HCT116 (cell line): ENCODE results near the gene CXCR5. TPM values are rescaled to one million over a fixed set of nuclear protein-coding genes. Genes with fewer than 3 reads are reported as not detected.
A peak's percentile ranks its signal among the peaks of the same experiment; 100 is the strongest.

Source experiments
- ATAC-seq: fragments of 200-7000 bp; cut with Tn5 transposase; 2 replicates; pipeline ENCODE4 v1.9.1; 2020; ENCODE audit warnings: mild to moderate bottlenecking, moderate library complexity
- BruUV-seq: library from RNA; stranded (reverse); fragments of 400-500 nt; replicated peaks from 2 replicates; lab custom pipeline; 2021; lab: Mats Ljungman, UMichigan
- CTCF ChIA-PET: fragments of 300-600 bp; sonication (Branson Sonifier 250); formaldehyde crosslinking; loops from one replicate; lab custom pipeline; 2021; ENCODE audit warnings: antibody characterized with exemption; lab: Charles Lee
- POLR2A ChIA-PET: fragments of 300-600, 350-600 bp; sonication (Branson Sonifier 250); formaldehyde crosslinking; loops from one replicate; lab custom pipeline; 2021; ENCODE audit warnings: antibody characterized with exemption; lab: Charles Lee
- RAD21 ChIA-PET, 2 experiments: fragments of 300-600 bp; sonication (Branson Sonifier 250); formaldehyde crosslinking; loops; one replicate each; lab custom pipeline; 2023; ENCODE audit warnings: low total read pairs in 2 of 2; ENCODE audit not compliant: uncharacterized antibody in 2 of 2, unreplicated experiment in 2 of 2, low non-redundant PET in 1 of 2; lab: Charles Lee
- DNase-seq: peaks from one replicate; pipeline ENCODE4 v3.0.0-alpha.2; 2010; ENCODE audit warnings: low read depth, low spot score
- H2AFZ ChIP-seq: fragments of 200-600 bp; shearing (Covaris generic), sonication (generic); 2 replicates; pipeline ENCODE4 v1.6.1; 2017; ENCODE audit warnings: low read depth, mixed run types, mixed read lengths, antibody characterized with exemption, low read length; ENCODE audit not compliant: poor library complexity, severe bottlenecking
- H3K27ac ChIP-seq: 2 replicates; pipeline ENCODE4 v1.5.1; 2012; ENCODE audit warnings: low read depth, low read length
- H3K27me3 ChIP-seq: fragments of 200-600 bp; sonication (generic); 2 replicates; pipeline ENCODE4 v1.6.1; 2016; ENCODE audit warnings: mixed run types, low read length, mixed read lengths; ENCODE audit not compliant: insufficient read depth
- H3K36me3 ChIP-seq, 2 experiments: fragments of 200-500 bp in 1 of 2; fragments of 200-600 bp in 1 of 2; sonication (Bioruptor generic) in 1 of 2; sonication (generic) in 1 of 2; 2 replicates each; pipeline versions ENCODE4 v1.5.1 to v1.6.1; 2014 to 2016; ENCODE audit warnings: low read length in 2 of 2, inconsistent platforms in 1 of 2, mixed read lengths in 1 of 2, mixed run types in 1 of 2; ENCODE audit not compliant: insufficient read depth in 2 of 2, control insufficient read depth in 1 of 2
- H3K4me1 ChIP-seq, 2 experiments: fragments of 200-600 bp in 1 of 2; sonication (generic) in 1 of 2; 2 replicates each; pipeline versions ENCODE4 v1.5.1 to v1.6.1; 2012 to 2017; ENCODE audit warnings: low read length in 2 of 2, inconsistent platforms in 1 of 2, mild to moderate bottlenecking in 1 of 2, mixed read lengths in 1 of 2, mixed run types in 1 of 2, moderate library complexity in 1 of 2; ENCODE audit not compliant: insufficient read depth in 2 of 2, control insufficient read depth in 1 of 2
- H3K4me2 ChIP-seq: fragments of 200-600 bp; sonication (generic); 2 replicates; pipeline ENCODE4 v1.6.1; 2017; ENCODE audit warnings: mixed run types, low read length, mixed read lengths
- H3K4me3 ChIP-seq, 2 experiments: fragments of 200-600 bp in 1 of 2; sonication (generic) in 1 of 2; replicated peaks in 1 of 2; 2 replicates each; pipeline ENCODE4 v1.5.1; 2011 to 2016; ENCODE audit warnings: low read length in 2 of 2, control low read depth in 1 of 2, low read depth in 1 of 2, mild to moderate bottlenecking in 1 of 2, mixed read lengths in 1 of 2, mixed run types in 1 of 2
- H3K79me2 ChIP-seq: fragments of 200-600 bp; sonication (generic); 2 replicates; pipeline ENCODE4 v1.6.1; 2017; ENCODE audit warnings: mild to moderate bottlenecking, mixed run types, low read length, moderate library complexity, mixed read lengths; ENCODE audit not compliant: insufficient read depth
- H3K9ac ChIP-seq: fragments of 200-600 bp; sonication (generic); 2 replicates; pipeline ENCODE4 v1.6.1; 2016; ENCODE audit warnings: low read length, mixed read lengths
- H3K9me2 ChIP-seq: fragments of 200-600 bp; sonication (generic), shearing (Covaris generic); 2 replicates; pipeline ENCODE4 v1.6.1; 2017; ENCODE audit warnings: mixed run types, mild to moderate bottlenecking, moderate library complexity; ENCODE audit not compliant: insufficient read depth
- H3K9me3 ChIP-seq, 2 experiments: fragments of 200-500 bp in 1 of 2; fragments of 200-600 bp in 1 of 2; sonication (Bioruptor generic) in 1 of 2; sonication (generic) in 1 of 2; 2 replicates each; pipeline ENCODE4 v1.6.1; 2014 to 2017; ENCODE audit warnings: low read length in 2 of 2, mixed read lengths in 2 of 2, inconsistent platforms in 1 of 2, low read depth in 1 of 2, mild to moderate bottlenecking in 1 of 2, mixed run types in 1 of 2, moderate library complexity in 1 of 2; ENCODE audit not compliant: control insufficient read depth in 1 of 2, insufficient read depth in 1 of 2
- H4K20me1 ChIP-seq: fragments of 200-600 bp; sonication (generic), shearing (Covaris generic); 2 replicates; pipeline ENCODE4 v1.6.1; 2017; ENCODE audit warnings: mixed run types, mild to moderate bottlenecking, moderate library complexity; ENCODE audit not compliant: insufficient read depth
- EGR1 ChIP-seq: IDR thresholded peaks from 2 replicates; pipeline ENCODE4 v1.6.1; 2012; ENCODE audit warnings: low read depth
- FOSL1 ChIP-seq: IDR thresholded peaks from 2 replicates; pipeline ENCODE4 v1.6.1; 2012; ENCODE audit warnings: low read depth
- POLR2AphosphoS5 ChIP-seq: IDR thresholded peaks from 2 replicates; pipeline ENCODE4 v1.6.1; 2011; ENCODE audit warnings: mild to moderate bottlenecking, low read depth, low read length, moderate library complexity
- SRF ChIP-seq: IDR thresholded peaks from 2 replicates; pipeline ENCODE4 v1.6.1; 2012; ENCODE audit warnings: low read depth
- ZFX ChIP-seq: fragments of 450-650 bp; IDR thresholded peaks from 2 replicates; pipeline ENCODE4 v1.6.1; 2017
- ZNF274 ChIP-seq: fragments of 200-500 bp; sonication (Bioruptor generic); IDR thresholded peaks from 2 replicates; pipeline ENCODE4 v1.6.1; 2014; ENCODE audit warnings: mild to moderate bottlenecking, low read depth, low read length, inconsistent platforms
- intact Hi-C: fragments of 100-400 bp; cut with micrococcal nuclease; formaldehyde crosslinking; loops from 2 replicates; pipeline ENCODE4 v1.10.0; 2022
- total RNA-seq: library from RNA; stranded (reverse); gene quantifications from one replicate; pipeline ENCODE4 v1.2.1, GENCODE V29; 2021; ENCODE audit not compliant: unreplicated experiment

The CXCR5 gene
- total RNA-seq, 1 experiment from 2014 or later, result not detected

- Histone ChIP-seq H3K4me1 (peaks cover 76 to 88% of the 10 kb centered on the region in 2 experiments), H3K9me2 (no peaks in the 10 kb centered on the region), H3K27me3 (no peaks in the 10 kb centered on the region), H3K36me3 (no peaks in the 10 kb centered on the region; a peak in 1 of 4 replicates), H3K79me2 (peaks cover 83% of the 10 kb centered on the region), H3K9ac (peak overlapping the region; percentile 95), H3K4me2 (peak overlapping the region; percentile 100), H3K27ac (peak overlapping the region; percentile 100), H2AFZ (no peak overlapping the region), H4K20me1 (no peaks in the 10 kb centered on the region), H3K4me3 (peak overlapping the region; percentile 96), H3K9me3 (no peaks in the 10 kb centered on the region)
- ChIA-PET POLR2A (interaction anchor here (0.6 kb wide), 1 partner anchor 14 kb away, joined by 6 read pairs; no protein-coding TSS in a partner anchor), RAD21 (interaction anchor here (0.7 to 1.9 kb wide), 4 partner anchors 10 to 14 kb away, joined by 3 to 7 read pairs (median 5); no protein-coding TSS in a partner anchor), CTCF (interaction anchor here (0.9 to 1.6 kb wide), 2 partner anchors 8 to 10 kb away, joined by 5 to 6 read pairs; no protein-coding TSS in a partner anchor)
- ATAC-seq, result no peak
- TF ChIP-seq FOSL1, result no peak
- no peak for TF ChIP-seq SRF
- peak; percentile 36; the same call in 1 of the 2 replicates for TF ChIP-seq ZFX
- TF ChIP-seq EGR1, result no peak
- no peak for TF ChIP-seq ZNF274
- TF ChIP-seq POLR2AphosphoS5, result peak; percentile 41; the same call in 1 of the 2 replicates
- DNase-seq, result no peak
- BruUV-seq, result no TSS peak
- intact Hi-C loops, result no loop called here
Observed at GRCh38 chr11:118921929-118922744, 38.4 kb downstream of the CXCR5 start.
